Tibial nerve (tissue), 4 donors: ENCODE results near the gene ETV6. TPM values are rescaled to one million over a fixed set of nuclear protein-coding genes. Genes with fewer than 3 reads are reported as not detected.

Source experiments
- DNase-seq, 2 donors: peaks; one replicate each; pipeline ENCODE4 v3.0.0-alpha.2; 2019; ENCODE audit warnings: low spot score in 2 of 2
- H3K27ac ChIP-seq, 4 donors: fragments of 200-600 bp; sonication (generic) in 3 of 4; one replicate each; pipeline ENCODE4 v1.5.1; 2017 to 2019; ENCODE audit warnings: mild to moderate bottlenecking in 1 of 4
- H3K27me3 ChIP-seq, 2 donors: fragments of 200-600 bp; sonication (generic) in 1 of 2; one replicate each; pipeline versions ENCODE4 v1.5.1 to v1.6.0; 2017 to 2019
- H3K36me3 ChIP-seq, 3 donors: fragments of 200-600 bp; sonication (generic); one replicate each; pipeline ENCODE4 v1.5.1; 2018 to 2019
- H3K4me1 ChIP-seq, 4 donors: fragments of 200-600 bp; sonication (generic) in 3 of 4; one replicate each; pipeline ENCODE4 v1.5.1; 2017 to 2019
- H3K4me3 ChIP-seq, 4 donors: fragments of 200-600 bp; sonication (generic) in 3 of 4; one replicate each; pipeline ENCODE4 v1.5.1; 2017 to 2019; ENCODE audit warnings: mild to moderate bottlenecking in 1 of 4, moderate library complexity in 1 of 4
- H3K9me3 ChIP-seq, 4 donors: fragments of 200-600 bp; sonication (generic) in 3 of 4; one replicate each; pipeline ENCODE4 v1.5.1; 2017 to 2019
- EP300 ChIP-seq, 2 donors: sonication (generic); formaldehyde crosslinking; IDR thresholded peaks; one replicate each; pipeline ENCODE4 v1.6.1; 2017; ENCODE audit warnings: antibody characterized with exemption in 2 of 2, mild to moderate bottlenecking in 1 of 2
- POLR2A ChIP-seq, 2 donors: fragments of 450-650 bp; IDR thresholded peaks; one replicate each; pipeline ENCODE4 v1.6.1; 2017; ENCODE audit warnings: antibody characterized with exemption in 2 of 2, mild to moderate bottlenecking in 2 of 2, moderate library complexity in 2 of 2
- WGBS, 2 donors: methylation state at CpG; one replicate each; pipeline ENCODE4 v1.1.5; 2018; 5-methylcytosine and 5-hydroxymethylcytosine counted together
- total RNA-seq, 4 donors: library from RNA; depleted of rRNA; stranded (reverse); fragments of >200 nt; gene quantifications; one replicate each; pipeline ENCODE4 v1.1.0, GENCODE V29; 2016
- TF ChIP-seq, protein P1 (sequence below), 5 experiments: fragments of 200-600 bp in 3 of 5; fragments of 450-650 bp in 2 of 5; sonication (generic) in 3 of 5; IDR thresholded peaks; one replicate each; pipeline ENCODE4 v1.5.1; 2016 to 2019; ENCODE audit warnings: antibody characterized with exemption in 5 of 5, mild to moderate bottlenecking in 3 of 5, moderate library complexity in 2 of 5

Gene ETV6
- total RNA-seq, 4 donors from 2014 or later = 6.7 to 14.1 (median 8.3) TPM

DNA sequence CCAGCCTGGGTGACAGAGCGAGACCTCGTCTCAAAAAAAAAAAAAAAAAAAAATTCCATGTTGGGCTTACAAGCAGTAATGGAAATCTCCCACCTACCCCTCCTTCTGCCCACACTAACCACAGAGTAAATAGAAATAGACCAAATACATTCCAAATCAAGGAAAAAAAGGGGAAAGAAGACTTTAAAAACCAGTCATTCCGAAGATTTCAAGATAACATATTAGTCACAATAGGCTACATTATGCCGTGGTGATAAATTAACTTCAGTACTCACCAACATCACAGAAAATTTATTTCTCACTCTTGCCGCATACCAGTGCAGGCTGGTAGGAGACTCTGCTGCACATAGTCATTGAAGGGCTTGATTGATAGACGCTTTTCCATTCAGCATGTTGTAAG lies 15.5 kb upstream of the ETV6 start:
- H3K4me1 ChIP-seq = no peaks in the 10 kb centered on the region
- no peak overlapping the region for H3K4me3 ChIP-seq

DNA sequence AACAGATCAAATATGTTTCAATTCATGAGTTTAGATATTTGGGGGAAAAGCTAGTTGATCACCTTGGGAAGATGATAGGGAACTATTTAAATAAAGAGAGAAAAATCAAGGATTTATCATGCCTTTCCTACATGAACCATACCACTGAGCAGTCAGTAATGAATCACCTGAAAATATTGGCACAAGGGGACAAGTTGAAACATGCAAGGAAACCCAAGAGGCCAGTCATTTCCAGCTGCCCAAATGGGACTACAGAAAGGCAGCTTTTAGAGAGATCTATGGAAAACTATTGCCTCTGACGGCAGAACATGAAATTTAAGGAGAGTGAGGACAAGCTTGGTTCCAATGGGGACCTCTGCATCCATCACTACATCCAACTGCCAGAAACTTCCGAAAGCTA lies 14.1 kb upstream of the ETV6 start:
- Histone ChIP-seq H3K27ac (no peak overlapping the region), H3K9me3 (peaks cover 0 to 10% (median 0%) of the 10 kb centered on the region in 4 donors), H3K27me3 (no peaks in the 10 kb centered on the region), H3K4me3 (no peak overlapping the region), H3K4me1 (no peaks in the 10 kb centered on the region), H3K36me3 (no peaks in the 10 kb centered on the region)
- no peak for TF ChIP-seq POLR2A (IDR thresholded peaks at IDR 0.05)
- no peak for TF ChIP-seq EP300 (IDR thresholded peaks at IDR 0.05)
- TF ChIP-seq, protein P1, sequence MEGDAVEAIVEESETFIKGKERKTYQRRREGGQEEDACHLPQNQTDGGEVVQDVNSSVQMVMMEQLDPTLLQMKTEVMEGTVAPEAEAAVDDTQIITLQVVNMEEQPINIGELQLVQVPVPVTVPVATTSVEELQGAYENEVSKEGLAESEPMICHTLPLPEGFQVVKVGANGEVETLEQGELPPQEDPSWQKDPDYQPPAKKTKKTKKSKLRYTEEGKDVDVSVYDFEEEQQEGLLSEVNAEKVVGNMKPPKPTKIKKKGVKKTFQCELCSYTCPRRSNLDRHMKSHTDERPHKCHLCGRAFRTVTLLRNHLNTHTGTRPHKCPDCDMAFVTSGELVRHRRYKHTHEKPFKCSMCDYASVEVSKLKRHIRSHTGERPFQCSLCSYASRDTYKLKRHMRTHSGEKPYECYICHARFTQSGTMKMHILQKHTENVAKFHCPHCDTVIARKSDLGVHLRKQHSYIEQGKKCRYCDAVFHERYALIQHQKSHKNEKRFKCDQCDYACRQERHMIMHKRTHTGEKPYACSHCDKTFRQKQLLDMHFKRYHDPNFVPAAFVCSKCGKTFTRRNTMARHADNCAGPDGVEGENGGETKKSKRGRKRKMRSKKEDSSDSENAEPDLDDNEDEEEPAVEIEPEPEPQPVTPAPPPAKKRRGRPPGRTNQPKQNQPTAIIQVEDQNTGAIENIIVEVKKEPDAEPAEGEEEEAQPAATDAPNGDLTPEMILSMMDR (IDR thresholded peaks at IDR 0.05) = no peak
- DNase-seq = no peak
- WGBS, 2 donors = 92 to 97% methylated on average over 2 of the region's 2 CpGs

More for the DNA sequence above, 15.5 kb upstream of the ETV6 start:
- H3K36me3 ChIP-seq = no peaks in the 10 kb centered on the region
- H3K9me3 ChIP-seq = peaks cover 0 to 10% (median 0%) of the 10 kb centered on the region in 4 donors
- no peaks in the 10 kb centered on the region for H3K27me3 ChIP-seq
- TF ChIP-seq EP300 (IDR thresholded peaks at IDR 0.05) (no peak), POLR2A (IDR thresholded peaks at IDR 0.05) (no peak)
- TF ChIP-seq, protein P1 (IDR thresholded peaks at IDR 0.05) = no peak
- no peak overlapping the region for H3K27ac ChIP-seq
- WGBS, 2 donors = 49 to 61% methylated on average over 6 of the region's 6 CpGs
- DNase-seq = no peak

DNA sequence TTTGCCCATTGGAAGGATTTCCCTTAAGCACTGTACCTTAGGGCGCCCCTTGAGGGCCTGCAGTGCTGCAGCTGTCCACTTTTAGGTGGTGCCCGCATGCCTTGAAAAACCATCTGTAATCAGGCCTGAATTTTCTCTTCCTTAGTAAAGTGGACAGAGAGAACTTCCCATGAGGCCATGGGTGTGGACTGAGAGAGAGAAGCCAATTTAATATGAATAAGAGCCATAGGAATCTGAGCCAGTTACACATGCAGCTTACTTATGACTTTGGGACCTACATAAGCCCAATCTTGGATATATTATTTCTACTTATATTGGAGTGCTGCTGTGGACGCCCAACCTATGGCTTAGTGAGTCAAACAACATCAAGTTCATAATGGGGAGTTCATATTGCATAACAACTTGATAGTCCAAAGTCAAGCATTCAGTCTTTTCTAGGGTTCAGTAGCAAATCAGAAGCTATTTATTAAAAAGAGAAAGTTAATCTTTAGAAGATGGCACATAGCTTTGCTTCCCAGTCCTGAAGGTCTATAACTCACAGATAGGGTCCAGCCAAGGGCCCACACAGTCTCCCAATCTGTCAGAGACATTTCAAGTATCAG lies 11.1 kb upstream of the ETV6 start:
- no peak for DNase-seq
- 80 to 85% methylated on average over 3 of the region's 3 CpGs for WGBS, 2 donors
- Histone ChIP-seq H3K27ac (no peak overlapping the region), H3K9me3 (peaks cover 0 to 10% (median 0%) of the 10 kb centered on the region in 4 donors), H3K4me1 (no peaks in the 10 kb centered on the region), H3K36me3 (no peaks in the 10 kb centered on the region), H3K27me3 (no peaks in the 10 kb centered on the region), H3K4me3 (no peak overlapping the region)
- TF ChIP-seq POLR2A (IDR thresholded peaks at IDR 0.05) (no peak), EP300 (IDR thresholded peaks at IDR 0.05) (no peak)
- TF ChIP-seq, protein P1 (IDR thresholded peaks at IDR 0.05) = no peak

DNA sequence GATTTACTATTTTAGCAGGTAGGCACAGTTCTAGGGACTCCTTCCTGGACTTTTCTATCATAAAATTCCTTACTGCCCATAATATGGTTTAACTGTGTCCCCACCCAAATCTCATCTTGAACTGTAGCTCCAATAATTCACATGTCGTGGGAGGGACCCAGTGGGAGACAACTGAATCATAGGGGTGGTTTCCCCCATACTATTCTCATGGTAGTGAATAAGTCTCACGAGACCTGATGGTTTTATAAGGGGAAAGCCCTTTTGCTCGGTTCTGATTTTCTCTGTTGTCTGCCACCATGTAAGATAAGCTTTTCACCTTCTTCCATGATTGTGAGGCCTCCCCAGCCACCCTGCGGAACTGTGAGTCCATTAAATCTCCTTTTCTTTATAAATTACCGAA lies 10.0 kb upstream of the ETV6 start:
- no peak for DNase-seq

DNA sequence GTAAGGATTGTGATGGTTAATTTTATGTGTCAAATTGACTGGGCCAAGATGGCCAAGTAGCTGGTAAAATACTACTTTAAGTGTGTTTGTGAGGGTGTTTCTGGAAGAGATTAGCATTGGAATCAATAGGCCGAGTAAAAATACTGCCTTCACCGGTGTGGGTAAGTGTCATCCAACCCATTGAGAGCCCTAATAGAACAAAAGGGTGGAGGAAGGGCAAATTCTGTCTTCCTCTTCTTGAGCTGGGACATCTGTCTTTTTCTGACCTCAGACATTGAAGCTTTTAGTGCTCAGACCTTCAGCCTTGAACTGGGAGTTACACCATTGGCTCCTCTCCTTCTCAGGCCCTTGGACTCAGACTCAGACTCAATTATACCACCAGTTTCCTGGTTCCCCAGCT lies 8.0 kb upstream of the ETV6 start:
- DNase-seq = no peak
- H3K9me3 ChIP-seq = no peaks in the 10 kb centered on the region
- no peak overlapping the region for H3K4me3 ChIP-seq
- no peaks in the 10 kb centered on the region for H3K27me3 ChIP-seq
- no peaks in the 10 kb centered on the region for H3K36me3 ChIP-seq
- TF ChIP-seq, protein P1 (IDR thresholded peaks at IDR 0.05) = no peak
- TF ChIP-seq EP300 (IDR thresholded peaks at IDR 0.05) (no peak), POLR2A (IDR thresholded peaks at IDR 0.05) (no peak)
- no peaks in the 10 kb centered on the region for H3K4me1 ChIP-seq
- 79 to 86% methylated on average over 2 of the region's 2 CpGs for WGBS, 2 donors
- no peak overlapping the region for H3K27ac ChIP-seq

More for the DNA sequence above, 10.0 kb upstream of the ETV6 start:
- Histone ChIP-seq H3K9me3 (peaks cover 0 to 10% (median 0%) of the 10 kb centered on the region in 4 donors), H3K36me3 (no peaks in the 10 kb centered on the region), H3K27me3 (no peaks in the 10 kb centered on the region), H3K4me1 (no peaks in the 10 kb centered on the region), H3K4me3 (no peak overlapping the region), H3K27ac (no peak overlapping the region)
- WGBS, 2 donors = 91 to 94% methylated on average over 5 of the region's 5 CpGs
- TF ChIP-seq POLR2A (IDR thresholded peaks at IDR 0.05) (no peak), EP300 (IDR thresholded peaks at IDR 0.05) (no peak)
- TF ChIP-seq, protein P1 (IDR thresholded peaks at IDR 0.05) = no peak
